ENCODE measurements around the gene CAMK1D.
"Not testable (repeated sequence)": the region's sequence is repeated elsewhere in the genome, so short reads cannot be mapped to it uniquely, and the experiment has no call there.

CAMK1D gene

GRCh38 chr10:12432402-12433189, 83.2 kb downstream of the CAMK1D start:
- H3K79me2 ChIP-seq (ENCODE audit: insufficient read depth, low read depth) = no peaks in the 10 kb centered on the region; the same call in 1 of the 2 replicates
- H3K27me3 ChIP-seq (ENCODE audit: insufficient read depth, low read depth) = no peaks in the 10 kb centered on the region
- H3K36me3 ChIP-seq (ENCODE audit: insufficient read depth) = no peaks in the 10 kb centered on the region
- no peaks in the 10 kb centered on the region for H3K4me1 ChIP-seq (ENCODE audit: low read depth, poor library complexity, severe bottlenecking)
- no peaks in the 10 kb centered on the region for H4K20me1 ChIP-seq (ENCODE audit: insufficient read depth)
- H2AFZ ChIP-seq (ENCODE audit: low read depth) = no peak overlapping the region
- TF ChIP-seq CTCF (conservative IDR thresholded peaks at IDR 0.05; ENCODE audit: low read depth, low read length) = no peak
- H3K4me3 ChIP-seq (IDR thresholded peaks at IDR 0.05; ENCODE audit: insufficient read depth, low read depth, low read length) = no peak overlapping the region
- no peak overlapping the region for H3K27ac ChIP-seq
- no peak overlapping the region for H3K4me2 ChIP-seq
- no peak overlapping the region for H3K9ac ChIP-seq

DNA sequence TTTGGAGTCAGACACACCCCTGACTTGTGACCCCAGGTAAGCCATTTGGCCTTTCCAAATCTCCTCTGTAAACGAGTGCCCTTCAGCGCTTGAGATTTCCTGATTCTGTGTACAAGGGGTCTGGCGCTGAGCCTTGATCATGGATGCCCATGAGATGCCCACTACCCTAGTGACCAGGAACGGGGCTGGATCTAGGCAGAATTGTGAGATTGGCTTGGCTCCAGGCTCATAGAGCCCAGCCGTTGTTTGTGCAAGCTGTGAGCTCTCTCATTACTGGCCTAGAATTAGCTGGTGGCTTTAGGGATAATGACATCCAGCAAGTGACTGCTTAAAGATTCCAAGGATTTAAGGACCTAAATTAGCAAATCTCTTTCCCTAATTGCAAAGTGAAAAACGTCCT, 84.9 kb downstream of the CAMK1D start:
- Histone ChIP-seq H3K4me1 (ENCODE audit: low read depth, poor library complexity, severe bottlenecking) (peaks cover 3% of the 10 kb centered on the region), H3K27me3 (ENCODE audit: insufficient read depth, low read depth) (no peaks in the 10 kb centered on the region), H3K79me2 (ENCODE audit: insufficient read depth, low read depth) (peaks cover 5% of the 10 kb centered on the region; the same call in 1 of the 2 replicates), H4K20me1 (ENCODE audit: insufficient read depth) (no peaks in the 10 kb centered on the region), H3K36me3 (ENCODE audit: insufficient read depth) (no peaks in the 10 kb centered on the region), H2AFZ (ENCODE audit: low read depth) (no peak overlapping the region), H3K9ac (no peak overlapping the region), H3K4me3 (IDR thresholded peaks at IDR 0.05; ENCODE audit: insufficient read depth, low read depth, low read length) (no peak overlapping the region), H3K4me2 (no peak overlapping the region), H3K27ac (no peak overlapping the region)
- no peak for TF ChIP-seq CTCF (conservative IDR thresholded peaks at IDR 0.05; ENCODE audit: low read depth, low read length)

GRCh38 chr10:12434677-12435076, 85.3 kb downstream of the CAMK1D start:
- H3K36me3 ChIP-seq (ENCODE audit: insufficient read depth); H3K4me2 ChIP-seq; H3K27me3 ChIP-seq (ENCODE audit: insufficient read depth, low read depth); H3K79me2 ChIP-seq (ENCODE audit: insufficient read depth, low read depth); H4K20me1 ChIP-seq (ENCODE audit: insufficient read depth); H3K4me3 ChIP-seq (IDR thresholded peaks at IDR 0.05; ENCODE audit: insufficient read depth, low read depth, low read length); H2AFZ ChIP-seq (ENCODE audit: low read depth); H3K9ac ChIP-seq; H3K4me1 ChIP-seq (ENCODE audit: low read depth, poor library complexity, severe bottlenecking); H3K27ac ChIP-seq: not testable (repeated sequence)

DNA sequence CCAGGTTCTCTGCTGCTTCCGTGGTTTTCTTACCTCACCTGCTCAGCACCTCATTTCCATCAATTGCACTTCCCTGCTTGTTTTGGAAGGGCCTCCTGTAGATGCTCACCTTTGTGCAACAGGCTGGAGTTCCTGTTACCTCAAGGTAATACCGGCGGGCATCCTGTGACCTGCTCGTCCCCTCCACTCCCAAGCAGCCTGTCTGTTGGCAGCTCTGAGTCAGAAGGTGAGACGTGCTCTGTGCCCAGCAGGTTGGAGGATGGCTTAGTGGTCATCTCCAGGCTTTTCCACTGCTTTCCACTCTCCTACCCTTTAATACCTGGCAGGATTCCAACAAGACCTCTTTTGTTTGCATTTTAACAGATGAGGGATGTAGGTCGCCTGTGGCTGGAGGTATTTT, 86.0 kb downstream of the CAMK1D start:
- no peak overlapping the region for H3K4me2 ChIP-seq
- H3K79me2 ChIP-seq (ENCODE audit: insufficient read depth, low read depth) = peaks cover 12% of the 10 kb centered on the region; the same call in 1 of the 2 replicates
- no peak overlapping the region for H3K27ac ChIP-seq
- H3K9ac ChIP-seq = no peak overlapping the region
- H3K4me1 ChIP-seq (ENCODE audit: low read depth, poor library complexity, severe bottlenecking) = peaks cover 3% of the 10 kb centered on the region
- no peaks in the 10 kb centered on the region for H4K20me1 ChIP-seq (ENCODE audit: insufficient read depth)
- no peaks in the 10 kb centered on the region for H3K36me3 ChIP-seq (ENCODE audit: insufficient read depth)
- TF ChIP-seq CTCF (conservative IDR thresholded peaks at IDR 0.05; ENCODE audit: low read depth, low read length) = no peak
- H3K27me3 ChIP-seq (ENCODE audit: insufficient read depth, low read depth) = no peaks in the 10 kb centered on the region
- no peak overlapping the region for H2AFZ ChIP-seq (ENCODE audit: low read depth)
- no peak overlapping the region for H3K4me3 ChIP-seq (IDR thresholded peaks at IDR 0.05; ENCODE audit: insufficient read depth, low read depth, low read length)
